ENCODE results near the gene NDUFC1.
"Not testable (repeated sequence)": the region's sequence is repeated elsewhere in the genome, so short reads cannot be mapped to it uniquely, and the experiment has no call there.

Gene NDUFC1

GRCh38 chr4:139317635-139318034 is 15.4 kb upstream of the NDUFC1 start:
- TF ChIP-seq SPI1 (IDR thresholded peaks at IDR 0.05; ENCODE audit: low read depth, low read length) (no peak), TAF1 (IDR thresholded peaks at IDR 0.05; ENCODE audit: low read depth, low read length) (no peak), POLR2A (IDR thresholded peaks at IDR 0.05; ENCODE audit: low read depth, low read length) (no peak), POLR2AphosphoS5 (IDR thresholded peaks at IDR 0.05; ENCODE audit: low read depth, low read length) (no peak), POU2F2 (IDR thresholded peaks at IDR 0.05; ENCODE audit: low read depth, low read length) (no peak), PAX5 (IDR thresholded peaks at IDR 0.05; ENCODE audit: insufficient read depth, low read length, severe bottlenecking) (no peak)
- no peak for DNase-seq (ENCODE audit: insufficient read length, low spot score)
- no peak for FAIRE-seq

GRCh38 chr4:139316733-139317132 is 14.5 kb upstream of the NDUFC1 start:
- no peak for DNase-seq (ENCODE audit: insufficient read length, low spot score)
- no peak for FAIRE-seq
- TF ChIP-seq POLR2A (IDR thresholded peaks at IDR 0.05; ENCODE audit: low read depth, low read length) (no peak), SPI1 (IDR thresholded peaks at IDR 0.05; ENCODE audit: low read depth, low read length) (peak; percentile 63), PAX5 (IDR thresholded peaks at IDR 0.05; ENCODE audit: insufficient read depth, low read length, severe bottlenecking) (no peak), TAF1 (IDR thresholded peaks at IDR 0.05; ENCODE audit: low read depth, low read length) (no peak), POU2F2 (IDR thresholded peaks at IDR 0.05; ENCODE audit: low read depth, low read length) (no peak), POLR2AphosphoS5 (IDR thresholded peaks at IDR 0.05; ENCODE audit: low read depth, low read length) (no peak)

- peak; percentile 98 for FAIRE-seq
- TF ChIP-seq TAF1 (IDR thresholded peaks at IDR 0.05; ENCODE audit: low read depth, low read length), result no peak
- TF ChIP-seq POU2F2 (IDR thresholded peaks at IDR 0.05; ENCODE audit: low read depth, low read length), result no peak
- no peak for TF ChIP-seq SPI1 (IDR thresholded peaks at IDR 0.05; ENCODE audit: low read depth, low read length)
- TF ChIP-seq POLR2AphosphoS5 (IDR thresholded peaks at IDR 0.05; ENCODE audit: low read depth, low read length), result no peak
- no peak for TF ChIP-seq POLR2A (IDR thresholded peaks at IDR 0.05; ENCODE audit: low read depth, low read length)
- no peak for DNase-seq (ENCODE audit: insufficient read length, low spot score)
Observed at GRCh38 chr4:139315221-139315675, 13.0 kb upstream of the NDUFC1 start.

GRCh38 chr4:139314047-139314800 is 11.9 kb upstream of the NDUFC1 start:
- TF ChIP-seq PAX5 (IDR thresholded peaks at IDR 0.05; ENCODE audit: insufficient read depth, low read length, severe bottlenecking) (no peak), POLR2A (IDR thresholded peaks at IDR 0.05; ENCODE audit: low read depth, low read length) (no peak), POU2F2 (IDR thresholded peaks at IDR 0.05; ENCODE audit: low read depth, low read length) (no peak), SPI1 (IDR thresholded peaks at IDR 0.05; ENCODE audit: low read depth, low read length) (no peak), POLR2AphosphoS5 (IDR thresholded peaks at IDR 0.05; ENCODE audit: low read depth, low read length) (no peak), TAF1 (IDR thresholded peaks at IDR 0.05; ENCODE audit: low read depth, low read length) (no peak)
- FAIRE-seq, result peak; percentile 85
- no peak for DNase-seq (ENCODE audit: insufficient read length, low spot score)

GRCh38 chr4:139313414-139313813 is 11.1 kb upstream of the NDUFC1 start:
- FAIRE-seq, result not testable (repeated sequence)

GRCh38 chr4:139312552-139313332 is 10.5 kb upstream of the NDUFC1 start:
- FAIRE-seq (peak; percentile 69), DNase-seq (ENCODE audit: insufficient read length, low spot score) (no peak)
- TF ChIP-seq SPI1 (IDR thresholded peaks at IDR 0.05; ENCODE audit: low read depth, low read length) (peak; percentile 90), TAF1 (IDR thresholded peaks at IDR 0.05; ENCODE audit: low read depth, low read length) (no peak)

More at GRCh38 chr4:139313414-139313813, 11.1 kb upstream of the NDUFC1 start:
- DNase-seq (ENCODE audit: insufficient read length, low spot score), result not testable (repeated sequence)

- DNase-seq (ENCODE audit: insufficient read length, low spot score) (no peak), FAIRE-seq (no peak)
- TF ChIP-seq POLR2A (IDR thresholded peaks at IDR 0.05; ENCODE audit: low read depth, low read length) (no peak), POU2F2 (IDR thresholded peaks at IDR 0.05; ENCODE audit: low read depth, low read length) (no peak), TAF1 (IDR thresholded peaks at IDR 0.05; ENCODE audit: low read depth, low read length) (no peak), POLR2AphosphoS5 (IDR thresholded peaks at IDR 0.05; ENCODE audit: low read depth, low read length) (no peak), SPI1 (IDR thresholded peaks at IDR 0.05; ENCODE audit: low read depth, low read length) (no peak), PAX5 (IDR thresholded peaks at IDR 0.05; ENCODE audit: insufficient read depth, low read length, severe bottlenecking) (no peak)
Observed at GRCh38 chr4:139311909-139312308, 9.6 kb upstream of the NDUFC1 start.

- DNase-seq (ENCODE audit: insufficient read length, low spot score), result no peak
- TF ChIP-seq SPI1 (IDR thresholded peaks at IDR 0.05; ENCODE audit: low read depth, low read length), result no peak
- TF ChIP-seq POLR2AphosphoS5 (IDR thresholded peaks at IDR 0.05; ENCODE audit: low read depth, low read length), result no peak
- no peak for TF ChIP-seq POU2F2 (IDR thresholded peaks at IDR 0.05; ENCODE audit: low read depth, low read length)
- no peak for TF ChIP-seq PAX5 (IDR thresholded peaks at IDR 0.05; ENCODE audit: insufficient read depth, low read length, severe bottlenecking)
- TF ChIP-seq TAF1 (IDR thresholded peaks at IDR 0.05; ENCODE audit: low read depth, low read length), result no peak
- no peak for TF ChIP-seq POLR2A (IDR thresholded peaks at IDR 0.05; ENCODE audit: low read depth, low read length)
- no peak for FAIRE-seq
Observed at GRCh38 chr4:139304920-139305319, 2.6 kb upstream of the NDUFC1 start.

GRCh38 chr4:139301113-139301820 is 1.0 kb downstream of the NDUFC1 start, which contains the start of gene NAA15:
Gene NAA15, plus strand, starts transcription at chr4:139301505. Its CDS starts 273 bp downstream, at chr4:139301778.
- peak; percentile 97 for FAIRE-seq
- TF ChIP-seq SPI1 (IDR thresholded peaks at IDR 0.05; ENCODE audit: low read depth, low read length), result no peak
- 0 out of 2 replicates have a peak, but pooled peaks have one; percentile 67 for TF ChIP-seq POU2F2 (IDR thresholded peaks at IDR 0.05; ENCODE audit: low read depth, low read length)
- peak; percentile 85 for TF ChIP-seq POLR2AphosphoS5 (IDR thresholded peaks at IDR 0.05; ENCODE audit: low read depth, low read length)
- TF ChIP-seq TAF1 (IDR thresholded peaks at IDR 0.05; ENCODE audit: low read depth, low read length), result peak; percentile 52; the same call in 1 of the 2 replicates
- peak; percentile 17 for TF ChIP-seq PAX5 (IDR thresholded peaks at IDR 0.05; ENCODE audit: insufficient read depth, low read length, severe bottlenecking)
- TF ChIP-seq POLR2A (IDR thresholded peaks at IDR 0.05; ENCODE audit: low read depth, low read length), result peak; percentile 69
- peak; percentile 78 for DNase-seq (ENCODE audit: insufficient read length, low spot score)

Data from GM12891 (cell line).